B cell (primary cell): ENCODE measurements around the gene RERE. TPM values are rescaled to one million over a fixed set of nuclear protein-coding genes. Genes with fewer than 3 reads are reported as not detected.

Source experiments
- ATAC-seq: fragments of 200-7000 bp; cut with Tn5 transposase; one replicate; pipeline ENCODE4 v1.10.0; 2021; ENCODE audit warnings: low read depth, mild to moderate bottlenecking, moderate number of reproducible peaks, moderate library complexity
- CTCF ChIA-PET: fragments of 350-600 bp; sonication (Branson Sonifier 250); formaldehyde crosslinking; loops from one replicate; lab custom pipeline; 2021; ENCODE audit warnings: antibody characterized with exemption, inconsistent platforms; lab: Charles Lee
- POLR2A ChIA-PET: fragments of 350-600 bp; sonication (Branson Sonifier 250); formaldehyde crosslinking; loops from one replicate; lab custom pipeline; 2021; ENCODE audit warnings: antibody characterized with exemption; lab: Charles Lee
- DNase-seq: peaks from one replicate; pipeline ENCODE4 v3.0.0; 2013
- H2AFZ ChIP-seq: 2 replicates; pipeline ENCODE4 v1.6.1; 2012; ENCODE audit warnings: mild to moderate bottlenecking, low read depth, low read length; ENCODE audit not compliant: insufficient read depth, poor library complexity, severe bottlenecking
- H3K27ac ChIP-seq, 2 donors: 1 replicate in 1 of 2; 2 replicates in 1 of 2; pipeline ENCODE4 v1.5.1; 2012 to 2013; ENCODE audit warnings: low read length in 2 of 2, mild to moderate bottlenecking in 2 of 2, moderate library complexity in 1 of 2
- H3K27me3 ChIP-seq, 4 experiments: fragments of 200-600 bp in 1 of 4; sonication (generic) in 1 of 4; replicated peaks in 1 of 4; 1 replicate in 2 of 4; 2 replicates in 2 of 4; pipeline versions ENCODE4 v1.6.1 to v1.7.0; 2013 to 2016; ENCODE audit warnings: low read length in 3 of 4, mild to moderate bottlenecking in 2 of 4, mixed read lengths in 1 of 4, moderate library complexity in 1 of 4; ENCODE audit not compliant: insufficient read depth in 4 of 4, control insufficient read depth in 3 of 4; ENCODE audit errors: control extremely low read depth in 1 of 4
- H3K36me3 ChIP-seq, 2 experiments: replicated peaks in 1 of 2; 1 replicate in 1 of 2; 2 replicates in 1 of 2; pipeline versions ENCODE4 v1.6.1 to v1.7.1; 2013; ENCODE audit warnings: low read length in 1 of 2; ENCODE audit not compliant: insufficient read depth in 2 of 2, control insufficient read depth in 1 of 2; ENCODE audit errors: control extremely low read depth in 1 of 2, extremely low read depth in 1 of 2
- H3K4me1 ChIP-seq, 2 donors: fragments of 200-600 bp in 1 of 2; sonication (generic) in 1 of 2; 1 replicate in 1 of 2; 2 replicates in 1 of 2; pipeline versions ENCODE4 v1.5.1 to v1.6.1; 2013 to 2017; ENCODE audit warnings: low read length in 2 of 2; ENCODE audit not compliant: control insufficient read depth in 2 of 2, insufficient read depth in 2 of 2
- H3K4me2 ChIP-seq: replicated peaks from 2 replicates; pipeline ENCODE3; 2012; ENCODE audit warnings: mild to moderate bottlenecking, low read depth, low read length; ENCODE audit not compliant: poor library complexity, severe bottlenecking
- H3K4me3 ChIP-seq, 5 experiments: fragments of 200-600 bp in 1 of 5; sonication (generic) in 1 of 5; 1 replicate in 3 of 5; 2 replicates in 2 of 5; pipeline versions ENCODE4 v1.5.1 to v1.7.0; 2011 to 2016; ENCODE audit warnings: low read length in 4 of 5, mild to moderate bottlenecking in 4 of 5, low read depth in 2 of 5, control low read depth in 1 of 5, moderate library complexity in 1 of 5; ENCODE audit not compliant: insufficient read depth in 1 of 5; ENCODE audit errors: control extremely low read depth in 1 of 5, extremely low read depth in 1 of 5
- H3K79me2 ChIP-seq: fragments of 200-600 bp; sonication (generic); one replicate; pipeline ENCODE4 v1.6.0; 2016; ENCODE audit warnings: low read length; ENCODE audit not compliant: control insufficient read depth, insufficient read depth
- H3K9ac ChIP-seq: fragments of 200-600 bp; sonication (generic); 2 replicates; pipeline ENCODE4 v1.6.1; 2017; ENCODE audit warnings: mild to moderate bottlenecking, low read length, moderate library complexity
- H3K9me3 ChIP-seq, 3 donors: one replicate each; pipeline versions ENCODE4 v1.6.1 to v1.7.1; 2013; ENCODE audit warnings: low read length in 2 of 3; ENCODE audit not compliant: control insufficient read depth in 2 of 3, insufficient read depth in 1 of 3; ENCODE audit errors: control extremely low read depth in 1 of 3
- H4K20me1 ChIP-seq: 2 replicates; pipeline ENCODE4 v1.6.0; 2012; ENCODE audit warnings: mild to moderate bottlenecking, low read length; ENCODE audit not compliant: insufficient read depth, control insufficient read depth, poor library complexity, severe bottlenecking
- H3K27ac Mint-ChIP-seq: one replicate; pipeline ENCODE4 v1.8.0; 2021; ENCODE audit warnings: mixed read lengths
- H3K27me3 Mint-ChIP-seq: one replicate; pipeline ENCODE4 v1.8.0; 2021; ENCODE audit warnings: mixed read lengths
- H3K4me1 Mint-ChIP-seq: one replicate; pipeline ENCODE4 v1.8.0; 2021; ENCODE audit warnings: mixed read lengths
- H3K4me3 Mint-ChIP-seq: one replicate; pipeline ENCODE4 v1.8.0; 2021; ENCODE audit warnings: mixed read lengths
- H3K9me3 Mint-ChIP-seq: one replicate; pipeline ENCODE4 v1.8.0; 2022; ENCODE audit warnings: mixed read lengths; ENCODE audit not compliant: insufficient read depth
- EZH2 ChIP-seq: IDR thresholded peaks from 2 replicates; pipeline ENCODE4 v1.6.1; 2012; ENCODE audit warnings: borderline replicate concordance, low read depth, mild to moderate bottlenecking, moderate library complexity, low read length; ENCODE audit not compliant: insufficient read depth, poor library complexity, severe bottlenecking
- WGBS: methylation state at CpG from one replicate; pipeline ENCODE4 v1.1.5; 2013; ENCODE audit warnings: missing lambda C conversion rate; ENCODE audit not compliant: insufficient coverage; 5-methylcytosine and 5-hydroxymethylcytosine counted together
- intact Hi-C: fragments of 100-400 bp; cut with micrococcal nuclease; formaldehyde crosslinking; loops from one replicate; pipeline ENCODE4 v1.10.0; 2022
- polyA plus RNA-seq: library from polyadenylated mRNA; depleted of rRNA; stranded (reverse); fragments of >200 nt; gene quantifications from 2 replicates; pipeline ENCODE4 v1.2.3, GENCODE V29; 2012
- total RNA-seq, 2 donors: library from RNA; stranded (reverse); fragments of 120-200 nt in 1 of 2; gene quantifications; 1 replicate in 1 of 2; 2 replicates in 1 of 2; pipeline versions ENCODE4 v1.2.3 to v1.2.4, GENCODE V29; 2013 to 2022
- TF ChIP-seq, protein P1 (sequence below): fragments of 200-600 bp; IDR thresholded peaks from one replicate; pipeline ENCODE4 v1.8.0; 2022; ENCODE audit warnings: antibody characterized with exemption, mild to moderate bottlenecking

Gene RERE
- total and polyA plus RNA-seq, 2 donors (not counting 1 experiment from before 2014, with no cell fraction given) = 27.3 to 132 TPM

GRCh38 chr1:8574985-8575384, 242.5 kb downstream of the RERE start:
- no peaks in the 10 kb centered on the region for H4K20me1 ChIP-seq

DNA sequence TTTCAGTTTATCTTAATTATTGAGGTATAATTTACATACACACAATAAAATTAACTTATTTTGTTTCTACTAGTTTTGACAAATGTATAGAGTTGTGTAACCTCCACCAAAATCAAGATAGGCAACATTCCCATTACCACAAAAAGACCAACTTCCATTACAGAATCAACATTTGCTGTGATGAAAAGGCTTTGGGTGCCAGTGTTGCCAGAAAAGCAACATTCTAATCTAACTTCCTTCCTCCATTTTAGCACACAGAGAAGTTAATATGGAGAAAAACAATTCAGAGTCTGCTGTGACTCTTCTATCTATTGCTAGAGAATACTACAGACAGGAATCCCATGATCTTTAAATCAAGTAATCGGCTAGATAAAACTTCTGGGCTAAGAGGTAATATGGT, 245.3 kb downstream of the RERE start:
- Mint-ChIP-seq H3K4me3 (no peak overlapping the region), H3K9me3 (no peaks in the 10 kb centered on the region), H3K27me3 (no peaks in the 10 kb centered on the region), H3K4me1 (peaks cover 13% of the 10 kb centered on the region), H3K27ac (no peak overlapping the region)
- peaks cover 0 to 7% of the 10 kb centered on the region in 2 donors for H3K4me1 ChIP-seq
- H2AFZ ChIP-seq = no peak overlapping the region
- no peaks in the 10 kb centered on the region for H3K9me3 ChIP-seq
- no peak overlapping the region for H3K27ac ChIP-seq
- H3K79me2 ChIP-seq = peaks cover 52% of the 10 kb centered on the region
- TF ChIP-seq, protein P1, sequence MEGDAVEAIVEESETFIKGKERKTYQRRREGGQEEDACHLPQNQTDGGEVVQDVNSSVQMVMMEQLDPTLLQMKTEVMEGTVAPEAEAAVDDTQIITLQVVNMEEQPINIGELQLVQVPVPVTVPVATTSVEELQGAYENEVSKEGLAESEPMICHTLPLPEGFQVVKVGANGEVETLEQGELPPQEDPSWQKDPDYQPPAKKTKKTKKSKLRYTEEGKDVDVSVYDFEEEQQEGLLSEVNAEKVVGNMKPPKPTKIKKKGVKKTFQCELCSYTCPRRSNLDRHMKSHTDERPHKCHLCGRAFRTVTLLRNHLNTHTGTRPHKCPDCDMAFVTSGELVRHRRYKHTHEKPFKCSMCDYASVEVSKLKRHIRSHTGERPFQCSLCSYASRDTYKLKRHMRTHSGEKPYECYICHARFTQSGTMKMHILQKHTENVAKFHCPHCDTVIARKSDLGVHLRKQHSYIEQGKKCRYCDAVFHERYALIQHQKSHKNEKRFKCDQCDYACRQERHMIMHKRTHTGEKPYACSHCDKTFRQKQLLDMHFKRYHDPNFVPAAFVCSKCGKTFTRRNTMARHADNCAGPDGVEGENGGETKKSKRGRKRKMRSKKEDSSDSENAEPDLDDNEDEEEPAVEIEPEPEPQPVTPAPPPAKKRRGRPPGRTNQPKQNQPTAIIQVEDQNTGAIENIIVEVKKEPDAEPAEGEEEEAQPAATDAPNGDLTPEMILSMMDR = no peak
- no peak for TF ChIP-seq EZH2
- H3K27me3 ChIP-seq = no peaks in the 10 kb centered on the region
- no peak overlapping the region for H3K4me3 ChIP-seq
- H4K20me1 ChIP-seq = no peaks in the 10 kb centered on the region
- H3K4me2 ChIP-seq = no peak overlapping the region
- H3K9ac ChIP-seq = no peak overlapping the region
- intact Hi-C loops = no loop called here
- no peaks in the 10 kb centered on the region for H3K36me3 ChIP-seq
- DNase-seq = no peak
- POLR2A ChIA-PET = no interaction called here
- no CpG with 5 or more reads among the region's 1 CpG for WGBS
- CTCF ChIA-PET = interaction anchor here (1.0 to 5.3 kb wide), 6 partner anchors 10 to 277 kb away, joined by 3 to 39 read pairs (median 18); no protein-coding TSS in a partner anchor
- ATAC-seq = no peak

More at GRCh38 chr1:8574985-8575384, 242.5 kb downstream of the RERE start:
- Mint-ChIP-seq H3K27me3 (no peaks in the 10 kb centered on the region), H3K4me3 (no peak overlapping the region), H3K4me1 (peaks cover 13% of the 10 kb centered on the region), H3K27ac (no peak overlapping the region), H3K9me3 (no peaks in the 10 kb centered on the region)
- no peak overlapping the region for H3K27ac ChIP-seq
- DNase-seq (no peak), ATAC-seq (no peak)
- ChIA-PET POLR2A (no interaction called here), CTCF (interaction anchor here (1.0 kb wide), 1 partner anchor 9 kb away, joined by 4 read pairs; no protein-coding TSS in a partner anchor)
- WGBS = 100% methylated on average over 1 of the region's 5 CpGs
- H3K9ac ChIP-seq = no peak overlapping the region
- intact Hi-C loops = no loop called here
- H3K79me2 ChIP-seq = peaks cover 53% of the 10 kb centered on the region
- no peak overlapping the region for H3K4me2 ChIP-seq
- TF ChIP-seq EZH2 = no peak
- TF ChIP-seq, protein P1 = no peak
- no peaks in the 10 kb centered on the region for H3K27me3 ChIP-seq
- no peak overlapping the region for H2AFZ ChIP-seq
- H3K9me3 ChIP-seq = no peaks in the 10 kb centered on the region
- peaks cover 0 to 7% of the 10 kb centered on the region in 2 donors for H3K4me1 ChIP-seq
- H3K4me3 ChIP-seq = no peak overlapping the region
- no peaks in the 10 kb centered on the region for H3K36me3 ChIP-seq
